ENCODE results near the gene AQP9.
"Not testable (repeated sequence)": the region's sequence is repeated elsewhere in the genome, so short reads cannot be mapped to it uniquely, and the experiment has no call there.

Gene AQP9

DNA sequence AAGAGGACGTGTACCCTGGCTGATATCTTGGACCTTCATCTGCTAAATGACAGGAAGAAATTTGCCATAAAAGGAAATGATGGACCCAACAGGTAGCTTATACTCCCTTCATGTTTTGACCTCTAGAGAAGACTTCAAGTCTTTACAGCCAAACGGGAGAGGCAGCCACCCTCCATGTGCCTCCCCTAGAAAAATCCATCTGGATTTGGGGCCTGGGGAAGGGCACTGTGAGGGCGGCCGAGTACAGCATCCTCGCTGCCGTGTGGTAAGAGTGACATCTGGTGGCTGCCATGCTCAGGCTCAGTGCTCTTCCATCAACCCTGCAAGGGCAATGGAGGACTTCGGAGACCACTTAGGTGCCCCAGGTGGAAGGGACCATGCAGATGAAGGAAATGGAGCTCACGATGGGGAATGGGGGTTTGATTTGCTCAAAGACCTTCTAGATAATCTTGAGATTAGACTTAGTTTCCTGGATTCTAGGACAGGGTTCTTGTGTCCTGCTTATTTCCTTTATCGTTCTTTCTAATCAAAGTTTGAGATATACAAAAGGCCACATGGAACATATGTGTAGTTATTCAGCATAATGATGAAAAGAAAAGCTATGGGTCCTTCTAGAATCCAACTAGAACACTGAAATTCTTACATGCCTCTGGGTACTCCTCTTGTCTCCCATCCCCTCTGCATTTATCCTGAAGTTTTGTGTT, 44.4 kb downstream of the AQP9 start:
- peak in 1 of 2 experiments; percentile 37 for DNase-seq

DNA sequence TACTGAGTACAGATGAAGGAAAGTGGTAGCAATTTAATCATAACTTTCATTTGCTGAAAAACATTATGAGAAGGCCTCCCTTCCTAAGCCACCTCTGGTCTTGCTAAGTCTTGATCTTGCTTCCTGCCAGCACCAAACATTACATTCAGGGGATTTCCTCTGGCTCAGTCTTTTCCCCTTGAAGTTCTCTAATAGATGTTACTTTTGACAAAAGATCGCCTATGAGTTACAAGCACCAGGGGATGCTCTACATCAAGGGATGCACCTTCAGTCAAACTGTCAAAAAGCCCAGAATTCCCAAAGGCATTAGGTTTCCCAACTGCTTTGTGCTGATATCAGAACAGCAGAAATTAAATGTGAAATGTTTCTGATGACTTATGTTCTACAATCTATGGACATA, 47.3 kb downstream of the AQP9 start:
- DNase-seq: no peak

DNA sequence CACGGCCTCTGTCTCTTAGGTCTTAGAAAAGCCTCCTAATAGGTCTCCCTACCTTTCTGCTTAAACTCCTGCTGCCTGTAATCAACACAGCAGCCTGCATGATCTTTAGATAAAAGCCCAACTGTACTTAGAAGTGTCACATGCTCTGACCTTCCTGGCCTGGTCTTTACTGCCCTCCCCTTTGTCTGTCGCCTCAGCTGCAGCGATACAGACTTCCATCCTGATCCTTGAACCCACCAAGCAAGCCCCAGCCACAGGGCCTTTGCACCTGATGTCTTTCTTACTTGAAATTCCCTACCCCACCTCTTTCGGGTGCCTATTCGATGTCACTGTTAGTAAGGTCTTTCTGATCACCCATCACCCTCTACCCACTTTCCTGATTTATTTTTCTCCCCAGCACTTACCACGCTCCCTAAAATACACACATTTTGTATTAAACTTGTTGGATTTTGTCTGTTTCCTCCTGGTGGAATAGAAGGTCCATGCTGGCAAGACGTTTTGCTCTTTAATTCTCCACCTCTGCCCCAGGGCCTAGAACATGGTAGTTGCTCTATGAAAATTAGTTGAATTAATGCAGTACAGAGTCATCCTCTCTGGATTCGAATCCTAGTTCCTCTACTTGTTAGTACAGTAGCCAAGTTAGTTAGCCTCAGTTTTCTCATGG, 51.1 kb downstream of the AQP9 start:
- DNase-seq: no peak

DNA sequence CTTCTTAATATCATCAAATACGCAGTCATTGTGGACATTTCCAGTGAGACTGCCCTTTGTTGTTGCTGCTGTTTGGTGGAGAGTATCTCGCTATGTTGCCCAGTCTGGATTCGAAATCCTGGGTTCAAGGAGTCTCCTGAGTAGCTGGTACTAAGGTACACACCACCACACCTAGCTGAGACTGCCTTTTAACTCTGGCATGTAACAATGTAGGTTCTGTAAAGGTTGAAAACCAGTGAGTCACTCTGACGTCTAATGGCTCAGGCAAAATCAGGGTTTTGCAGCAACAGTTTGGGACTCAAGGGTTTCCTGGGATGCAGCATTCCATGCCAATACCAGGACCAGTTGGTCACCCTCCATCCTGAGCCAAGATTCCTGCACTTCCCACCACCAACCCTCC, 52.2 kb downstream of the AQP9 start:
- no peak for DNase-seq

DNA sequence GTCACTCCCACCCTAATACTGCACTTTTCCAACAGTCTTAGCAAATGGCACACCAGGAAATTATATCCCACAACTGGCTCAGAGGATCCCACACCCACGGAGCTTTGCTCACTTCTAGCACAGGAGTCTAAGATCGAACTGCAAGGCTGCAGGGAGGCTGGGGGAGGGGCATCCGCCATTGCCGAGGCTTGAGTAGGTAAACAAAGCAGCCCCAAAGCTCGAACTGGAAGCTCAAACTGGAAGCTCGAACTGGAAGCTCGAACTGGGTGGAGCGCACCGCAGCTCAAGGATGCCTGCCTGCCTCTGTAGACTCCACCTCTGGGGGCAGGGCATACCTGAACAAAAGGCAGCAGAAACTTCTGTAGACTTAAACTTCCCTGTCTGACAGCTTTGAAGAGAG, 55.5 kb downstream of the AQP9 start:
- not testable (repeated sequence) for DNase-seq

DNA sequence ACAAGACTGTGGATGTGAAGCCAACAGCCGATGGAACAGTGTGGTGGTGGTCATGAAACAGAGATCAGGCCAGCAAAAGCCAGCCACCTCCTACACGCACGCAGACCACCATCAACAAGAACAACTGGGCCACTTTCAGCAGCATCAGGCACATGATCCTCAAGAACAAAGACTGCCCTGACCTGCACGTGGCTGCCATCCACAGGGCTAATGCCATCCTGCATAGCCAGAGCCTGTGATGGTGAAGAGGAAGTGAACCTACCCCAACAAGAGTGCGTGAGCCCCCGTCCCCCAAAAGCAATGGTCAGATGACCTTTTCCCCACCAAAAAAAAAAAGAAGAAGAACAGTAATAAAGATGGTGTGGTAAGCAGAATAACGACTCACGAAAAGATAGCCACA, 62.6 kb downstream of the AQP9 start:
- DNase-seq: no peak

DNA sequence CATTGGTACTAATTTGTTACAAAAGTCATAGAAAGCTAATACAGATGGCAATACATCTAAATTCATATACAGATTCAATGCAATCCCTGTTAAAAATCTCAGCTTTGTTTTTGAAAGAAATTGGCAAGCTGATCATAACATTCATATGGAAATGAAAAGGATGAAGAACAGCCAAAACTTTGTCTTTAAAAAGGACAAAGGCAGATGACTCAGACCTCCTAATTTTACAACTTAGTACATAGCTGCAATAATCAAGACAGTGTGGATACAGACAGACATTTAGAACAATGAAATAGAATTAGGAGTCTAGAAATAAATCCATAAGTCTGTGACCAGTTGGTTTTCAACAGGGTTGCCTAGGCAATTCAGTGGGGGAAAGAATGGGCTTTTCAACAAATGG, 63.3 kb downstream of the AQP9 start:
- no peak for DNase-seq

DNA sequence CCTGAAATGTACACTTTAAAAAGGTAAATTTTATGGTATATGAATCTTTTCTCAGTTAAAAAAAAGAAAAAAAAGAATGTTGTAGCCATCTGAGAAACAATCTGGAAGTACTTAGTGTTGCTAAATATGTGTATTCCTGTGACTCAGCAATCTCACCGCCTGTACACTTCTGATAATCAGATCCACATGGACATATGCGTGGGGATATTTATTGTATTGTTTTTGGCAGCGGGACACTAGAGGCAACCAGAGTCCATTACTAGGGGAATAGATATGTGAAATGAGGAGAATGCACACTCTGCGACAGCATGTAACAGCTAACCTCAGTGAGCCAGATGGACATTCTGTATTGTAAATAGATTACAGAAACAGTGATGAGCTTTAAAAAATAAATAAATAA, 65.4 kb downstream of the AQP9 start:
- no peak for DNase-seq

DNA sequence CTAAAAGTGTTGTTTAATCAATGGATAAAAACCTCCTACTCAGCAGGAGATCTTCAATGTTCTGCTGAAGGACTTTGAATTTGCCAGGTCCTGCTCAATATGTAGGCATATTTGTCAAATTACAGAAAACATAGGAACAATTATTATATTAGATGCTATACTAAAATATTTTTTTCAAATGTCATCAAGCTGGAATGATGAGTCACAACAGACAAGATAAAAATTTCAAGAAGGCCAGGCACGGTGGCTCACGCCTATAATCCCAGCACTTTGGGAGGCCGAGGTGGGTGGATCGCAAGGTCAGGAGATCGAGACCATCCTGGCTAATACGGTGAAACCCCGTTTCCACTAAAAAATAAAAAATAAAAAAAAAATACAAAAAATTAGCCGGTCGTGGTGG, 68.0 kb downstream of the AQP9 start:
- DNase-seq: no peak

DNA sequence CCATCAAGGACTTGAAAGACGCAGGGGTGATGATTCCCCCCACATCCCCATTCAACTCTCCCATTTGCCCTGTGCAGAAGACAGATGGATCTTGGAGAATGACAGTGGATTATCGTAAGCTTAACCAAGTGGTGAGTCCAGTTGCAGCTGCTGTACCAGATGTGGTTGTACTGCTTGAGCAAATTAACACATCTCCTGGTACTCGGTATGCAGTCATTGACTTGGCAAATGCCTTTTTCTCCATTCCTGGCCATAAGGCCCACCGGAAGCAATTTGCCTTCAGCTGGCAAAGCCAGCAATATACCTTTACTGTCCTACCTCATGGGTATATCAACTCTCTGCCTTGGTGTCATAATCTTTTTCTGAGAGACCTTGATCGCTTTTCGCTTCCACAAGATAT, 70.0 kb downstream of the AQP9 start:
- DNase-seq: not testable (repeated sequence)

DNA sequence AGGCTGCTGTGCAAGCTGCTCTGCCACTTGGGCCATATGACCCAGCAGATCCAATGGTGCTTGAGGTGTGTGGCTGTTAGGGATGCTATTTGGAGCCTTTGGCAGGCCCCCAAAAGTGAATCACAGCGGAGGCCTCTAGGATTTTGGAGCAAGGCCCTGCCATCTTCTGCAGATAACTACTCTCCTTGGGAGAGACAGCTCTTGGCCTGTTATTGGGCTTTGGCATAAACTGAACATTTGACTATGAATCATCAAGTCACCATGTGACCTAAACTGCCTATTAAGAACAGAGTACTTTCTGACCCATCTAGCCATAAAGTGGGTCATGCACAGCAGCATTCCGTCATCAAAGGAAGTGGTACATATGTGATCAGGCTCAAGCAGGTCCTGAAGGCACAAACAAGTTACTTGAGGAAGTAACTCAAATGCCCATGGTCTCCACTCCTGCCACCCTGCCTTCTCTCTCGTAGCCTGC, 70.9 kb downstream of the AQP9 start:
- not testable (repeated sequence) for DNase-seq

DNA sequence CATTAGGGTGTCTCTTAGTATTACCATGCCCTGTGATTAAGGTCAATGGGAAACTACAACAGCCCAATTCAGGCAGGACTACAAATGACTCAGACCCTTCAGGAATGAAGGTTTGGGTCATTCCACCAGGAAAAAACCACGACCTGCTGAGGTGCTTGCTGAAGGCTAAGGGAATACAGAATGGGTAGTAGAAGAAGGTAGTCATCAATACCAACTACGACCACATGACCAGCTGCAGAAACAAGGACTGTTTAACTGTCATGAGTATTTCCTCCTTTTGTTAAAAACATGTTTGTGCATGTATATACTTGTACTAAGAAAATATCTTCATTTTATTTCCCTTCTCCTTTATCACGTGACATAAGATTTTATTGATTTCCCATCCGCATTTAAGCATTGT, 71.8 kb downstream of the AQP9 start:
- not testable (repeated sequence) for DNase-seq

DNA sequence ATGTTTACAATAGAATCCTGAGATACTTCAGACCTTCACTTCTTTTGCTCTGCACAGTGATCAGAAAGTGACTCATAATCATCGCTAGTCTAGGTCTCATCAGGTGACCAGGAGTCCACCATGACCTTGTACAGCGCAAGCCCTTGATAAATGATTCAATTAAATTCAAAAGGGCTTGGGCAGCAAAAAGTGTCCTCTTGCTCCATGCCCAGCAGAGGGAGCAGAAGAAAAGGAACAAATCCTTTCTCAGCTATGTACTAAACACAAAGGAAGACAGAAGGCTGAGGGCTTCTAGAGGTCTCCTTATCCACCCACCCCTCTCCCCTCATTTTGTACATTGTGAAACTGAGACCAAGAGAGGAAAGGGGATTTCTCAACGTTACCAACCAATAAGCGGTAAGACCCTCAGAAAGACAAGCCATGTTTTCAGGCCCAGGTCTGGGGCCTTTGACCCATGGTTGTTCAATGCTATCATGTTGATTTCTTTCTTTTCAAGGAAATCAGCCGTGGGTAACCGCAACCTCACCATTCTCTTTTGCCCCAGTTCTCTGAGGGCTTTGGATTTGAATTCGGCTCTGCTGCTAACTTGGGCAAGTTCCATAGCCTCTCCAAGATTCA, 74.8 kb downstream of the AQP9 start:
- peak; percentile 26 to 45 for DNase-seq

DNA sequence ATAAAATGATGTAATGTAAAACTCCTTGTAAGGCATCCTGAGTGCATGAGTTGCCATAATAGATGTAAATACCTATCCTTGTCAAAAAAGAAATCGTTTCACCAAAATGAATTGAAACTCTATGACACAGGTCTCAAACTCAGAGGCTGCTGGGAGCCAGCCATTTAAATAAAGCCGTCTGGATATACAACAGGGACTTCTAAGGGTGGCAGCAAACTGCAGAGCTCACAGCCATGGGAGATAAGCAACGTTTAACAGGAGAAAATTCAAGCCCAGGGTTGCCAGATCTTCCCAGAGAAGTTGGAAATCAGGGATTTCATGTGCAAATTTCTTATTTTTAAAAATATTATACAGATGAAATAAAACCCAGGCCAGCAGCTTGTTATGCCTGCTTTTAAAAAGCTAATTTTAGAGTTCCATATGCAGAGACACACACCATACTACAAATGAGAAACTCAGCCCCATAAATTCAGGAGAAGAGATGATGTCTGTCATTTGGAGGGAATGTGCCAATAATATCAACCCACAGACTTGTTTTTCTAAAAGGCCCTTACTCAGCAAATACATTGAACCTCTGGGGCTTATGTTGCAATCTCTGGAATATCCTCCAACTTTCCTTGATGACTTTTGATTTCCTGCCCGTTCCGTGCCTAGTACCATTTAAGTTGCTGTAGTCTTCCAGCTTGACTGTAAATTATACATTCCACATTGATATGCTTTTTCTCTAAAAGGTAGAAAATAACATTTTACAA, 75.6 kb downstream of the AQP9 start:
- no peak for DNase-seq

DNA sequence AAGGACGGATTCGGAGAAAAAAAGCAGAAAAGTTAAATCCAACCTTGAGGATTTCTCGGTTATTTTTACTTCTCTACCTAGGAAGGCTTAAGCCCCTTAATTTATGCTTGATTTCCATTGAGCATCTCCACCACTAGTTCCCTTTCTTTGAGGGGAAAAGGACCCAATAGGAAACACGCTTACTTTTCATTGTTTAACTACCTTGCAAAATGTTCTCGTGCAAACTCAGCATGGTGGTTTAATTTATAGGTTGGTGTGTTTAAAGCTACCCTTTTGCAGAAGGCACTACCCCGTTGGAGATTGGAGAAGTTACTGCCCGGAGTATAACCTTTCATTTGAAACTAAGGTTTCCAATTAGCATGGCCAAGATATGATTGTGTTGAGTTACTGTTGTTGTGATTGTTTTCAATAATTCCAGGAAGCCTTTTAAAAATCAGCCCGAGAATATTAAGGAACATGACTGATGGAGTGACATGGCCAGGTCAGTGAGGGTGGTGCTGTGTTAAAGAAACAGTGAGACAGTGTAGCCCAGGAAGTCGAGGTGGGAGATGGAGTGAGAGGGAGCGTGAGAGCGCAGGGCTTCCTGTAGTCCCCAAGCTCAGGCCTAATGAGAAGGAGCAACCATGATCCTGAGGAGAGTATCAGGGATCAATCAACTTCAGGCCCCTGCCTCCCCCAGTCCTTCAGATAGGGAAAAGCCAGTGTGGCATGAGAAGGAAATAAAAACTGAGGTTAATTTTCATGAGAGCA, 76.6 kb downstream of the AQP9 start:
- no peak for DNase-seq

DNA sequence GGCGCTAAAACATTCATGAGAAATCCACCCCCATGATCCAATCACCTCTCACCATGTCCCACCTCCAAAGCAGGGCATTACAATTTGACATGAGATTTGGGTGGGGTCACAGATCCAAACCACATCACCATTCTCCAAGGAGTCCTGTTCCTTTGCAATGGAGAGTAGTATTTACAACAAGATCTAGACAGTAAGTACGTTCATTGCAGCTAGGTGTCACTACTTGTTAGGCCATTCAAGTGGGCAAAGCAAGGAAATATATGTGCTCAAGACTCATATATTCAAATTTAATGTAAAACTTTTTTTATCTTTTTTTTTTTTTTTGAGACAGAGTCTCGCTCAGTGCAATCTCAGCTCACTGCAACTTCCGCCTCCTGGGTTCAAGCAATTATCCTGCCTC, 79.3 kb downstream of the AQP9 start:
- DNase-seq: peak in 1 of 2 experiments; percentile 26

DNA sequence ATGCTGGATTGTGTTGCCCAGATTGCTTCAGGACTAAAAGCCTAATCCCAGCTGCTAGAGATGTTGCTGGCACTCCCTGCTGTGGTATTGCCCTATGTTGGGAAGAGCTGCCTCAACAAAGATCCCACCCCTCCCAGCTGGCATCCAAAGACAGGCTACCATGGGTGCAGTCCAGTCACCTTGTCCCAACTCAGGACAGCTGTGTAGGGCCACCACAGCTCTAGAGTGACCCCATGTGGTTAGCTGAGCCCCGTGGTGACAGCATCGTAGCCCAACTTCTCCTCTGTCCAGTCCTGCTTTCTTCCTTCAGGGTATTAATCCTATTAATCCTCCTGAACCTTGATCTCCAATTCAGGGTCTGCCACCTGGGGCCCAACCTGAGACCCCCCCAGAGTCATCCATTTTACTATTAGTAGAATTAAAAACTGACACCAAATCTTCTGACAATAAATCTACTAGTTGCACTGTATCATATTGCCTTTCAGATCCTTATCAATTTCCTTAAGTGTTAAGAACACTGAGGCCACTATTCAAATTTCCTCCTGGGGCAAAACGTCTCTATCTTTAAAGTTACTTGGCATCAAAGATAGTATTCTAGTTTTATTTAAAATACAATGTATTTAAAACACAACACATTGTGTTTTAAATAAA, 83.5 kb downstream of the AQP9 start:
- DNase-seq: peak in 1 of 2 experiments; percentile 11

DNA sequence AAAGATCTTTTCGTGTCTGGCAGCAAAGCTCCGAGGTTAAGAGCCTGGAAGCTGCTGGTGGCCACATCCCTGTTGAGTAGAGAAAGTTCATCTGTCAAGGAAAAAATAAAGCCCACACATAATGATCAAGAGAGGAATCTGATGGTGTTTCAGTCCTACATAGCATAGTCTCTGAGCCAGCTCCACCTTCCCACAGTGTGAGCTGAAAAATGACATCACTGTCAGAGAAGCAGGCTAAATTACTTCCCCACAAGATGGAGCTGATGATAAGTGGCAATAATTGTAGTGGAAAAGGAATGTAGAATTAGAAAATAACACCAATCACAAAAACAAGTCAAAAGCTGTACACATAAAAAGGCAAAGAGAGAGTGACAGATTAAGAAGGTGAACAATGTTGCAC, 84.5 kb downstream of the AQP9 start:
- DNase-seq: no peak

DNA sequence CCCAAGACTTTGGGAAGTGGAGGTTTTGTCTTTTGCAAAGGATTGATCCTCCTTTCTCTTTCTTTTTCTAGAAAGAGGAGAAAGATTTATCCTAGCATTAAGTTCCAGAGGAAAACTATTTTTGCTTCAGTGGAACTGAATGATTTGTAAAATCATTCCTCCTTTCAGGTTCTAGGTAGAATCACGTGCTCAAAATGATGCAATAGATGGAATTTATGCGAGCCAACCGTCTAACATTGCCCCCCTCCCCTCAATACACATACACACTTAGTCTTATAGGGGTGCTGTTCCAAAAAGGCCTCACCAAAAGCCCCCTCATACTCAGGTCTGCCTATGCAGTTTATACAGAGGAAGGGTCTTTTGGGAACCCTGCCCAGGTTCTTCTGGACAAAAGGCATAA, 85.3 kb downstream of the AQP9 start:
- no peak for DNase-seq

DNA sequence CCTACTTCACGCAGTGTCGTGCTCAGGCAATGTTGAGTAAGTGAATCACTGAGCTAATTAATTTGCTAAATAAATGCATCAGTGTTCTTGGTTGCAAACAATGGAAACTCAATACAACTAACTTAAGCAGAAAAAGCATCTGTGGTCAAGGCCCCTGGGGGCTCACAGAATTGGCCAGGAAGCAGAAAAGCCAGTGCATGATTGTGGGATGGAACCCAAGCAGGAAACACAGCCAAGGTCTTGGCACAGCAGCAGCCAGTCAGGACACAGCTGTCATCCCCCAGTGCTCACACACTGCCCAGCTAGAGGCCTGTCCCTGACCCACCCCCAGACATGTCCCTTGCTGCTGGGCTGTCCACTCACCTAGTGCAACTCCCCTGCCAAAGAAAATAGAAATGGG, 85.9 kb downstream of the AQP9 start:
- DNase-seq: no peak

DNA sequence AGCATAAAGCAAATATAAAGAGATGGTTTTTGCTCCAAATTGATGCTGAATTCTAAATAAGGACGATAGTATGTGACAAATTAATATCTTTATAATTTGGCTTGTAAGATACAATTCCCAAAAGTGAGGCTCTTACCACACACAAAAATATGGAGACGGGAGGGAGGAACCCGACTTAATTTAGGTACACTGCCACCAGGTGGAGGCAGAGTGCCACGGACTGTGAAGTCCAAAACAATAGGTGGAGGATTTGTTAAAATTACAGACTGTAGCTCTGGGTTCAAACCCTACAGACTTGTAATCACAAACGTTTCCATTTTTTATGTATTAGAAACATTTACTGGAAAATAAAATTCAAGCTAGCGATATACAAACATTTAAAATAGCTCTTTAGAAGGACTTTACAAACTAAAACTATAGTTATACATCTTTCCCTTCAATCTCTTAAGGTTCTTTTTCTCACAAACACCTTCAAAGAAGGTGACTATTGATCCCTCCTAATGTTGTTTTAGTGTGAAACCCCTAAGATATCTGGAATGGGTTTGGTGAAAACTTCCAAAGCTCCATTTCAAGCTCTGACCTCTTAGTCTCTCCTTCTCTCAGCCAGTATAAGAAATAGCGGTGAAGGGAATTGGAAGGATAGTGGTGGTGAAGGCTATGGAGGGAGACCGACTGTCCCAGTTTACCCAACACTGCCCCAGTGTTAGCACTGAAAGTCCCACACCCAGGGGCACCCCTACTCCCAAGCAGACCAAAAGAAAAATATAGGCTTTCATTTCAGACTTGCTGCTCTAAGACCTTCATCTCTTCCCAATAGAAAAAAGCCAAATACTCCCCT, 89.7 kb downstream of the AQP9 start:
- DNase-seq: peak; percentile 18 to 72
